LNCAP (cell line): ENCODE results near the gene TMEM239.

Experiments
- TF ChIP-seq, protein P1 (sequence below): fragments of 450-650 bp; IDR thresholded peaks from 2 replicates; pipeline ENCODE4 v1.5.1; 2017; ENCODE audit warnings: mild to moderate bottlenecking

TMEM239 gene

DNA sequence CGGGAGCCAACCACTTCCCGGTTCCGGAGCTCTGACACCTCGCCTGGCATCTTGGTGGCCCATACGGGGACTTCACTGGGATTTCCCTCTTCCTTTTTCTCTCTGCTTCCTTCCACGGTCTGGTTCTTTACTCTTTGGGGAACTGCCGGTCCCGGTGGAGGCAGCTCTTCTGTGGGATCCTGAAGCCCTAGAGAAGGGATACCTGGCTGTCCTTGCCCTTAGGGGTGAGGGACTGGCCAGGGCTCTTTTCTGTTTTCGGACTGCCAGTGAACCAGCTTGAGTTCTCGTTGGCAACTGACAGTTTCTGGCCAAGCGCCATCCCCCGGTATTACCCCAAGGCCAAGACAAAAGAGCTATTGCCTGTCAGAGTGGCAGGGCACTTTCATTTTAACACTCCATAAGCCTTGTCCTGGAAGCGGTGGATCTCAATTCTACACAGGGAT lies 14.9 kb upstream of the TMEM239 start:
- TF ChIP-seq, protein P1, sequence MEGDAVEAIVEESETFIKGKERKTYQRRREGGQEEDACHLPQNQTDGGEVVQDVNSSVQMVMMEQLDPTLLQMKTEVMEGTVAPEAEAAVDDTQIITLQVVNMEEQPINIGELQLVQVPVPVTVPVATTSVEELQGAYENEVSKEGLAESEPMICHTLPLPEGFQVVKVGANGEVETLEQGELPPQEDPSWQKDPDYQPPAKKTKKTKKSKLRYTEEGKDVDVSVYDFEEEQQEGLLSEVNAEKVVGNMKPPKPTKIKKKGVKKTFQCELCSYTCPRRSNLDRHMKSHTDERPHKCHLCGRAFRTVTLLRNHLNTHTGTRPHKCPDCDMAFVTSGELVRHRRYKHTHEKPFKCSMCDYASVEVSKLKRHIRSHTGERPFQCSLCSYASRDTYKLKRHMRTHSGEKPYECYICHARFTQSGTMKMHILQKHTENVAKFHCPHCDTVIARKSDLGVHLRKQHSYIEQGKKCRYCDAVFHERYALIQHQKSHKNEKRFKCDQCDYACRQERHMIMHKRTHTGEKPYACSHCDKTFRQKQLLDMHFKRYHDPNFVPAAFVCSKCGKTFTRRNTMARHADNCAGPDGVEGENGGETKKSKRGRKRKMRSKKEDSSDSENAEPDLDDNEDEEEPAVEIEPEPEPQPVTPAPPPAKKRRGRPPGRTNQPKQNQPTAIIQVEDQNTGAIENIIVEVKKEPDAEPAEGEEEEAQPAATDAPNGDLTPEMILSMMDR, result no peak

DNA sequence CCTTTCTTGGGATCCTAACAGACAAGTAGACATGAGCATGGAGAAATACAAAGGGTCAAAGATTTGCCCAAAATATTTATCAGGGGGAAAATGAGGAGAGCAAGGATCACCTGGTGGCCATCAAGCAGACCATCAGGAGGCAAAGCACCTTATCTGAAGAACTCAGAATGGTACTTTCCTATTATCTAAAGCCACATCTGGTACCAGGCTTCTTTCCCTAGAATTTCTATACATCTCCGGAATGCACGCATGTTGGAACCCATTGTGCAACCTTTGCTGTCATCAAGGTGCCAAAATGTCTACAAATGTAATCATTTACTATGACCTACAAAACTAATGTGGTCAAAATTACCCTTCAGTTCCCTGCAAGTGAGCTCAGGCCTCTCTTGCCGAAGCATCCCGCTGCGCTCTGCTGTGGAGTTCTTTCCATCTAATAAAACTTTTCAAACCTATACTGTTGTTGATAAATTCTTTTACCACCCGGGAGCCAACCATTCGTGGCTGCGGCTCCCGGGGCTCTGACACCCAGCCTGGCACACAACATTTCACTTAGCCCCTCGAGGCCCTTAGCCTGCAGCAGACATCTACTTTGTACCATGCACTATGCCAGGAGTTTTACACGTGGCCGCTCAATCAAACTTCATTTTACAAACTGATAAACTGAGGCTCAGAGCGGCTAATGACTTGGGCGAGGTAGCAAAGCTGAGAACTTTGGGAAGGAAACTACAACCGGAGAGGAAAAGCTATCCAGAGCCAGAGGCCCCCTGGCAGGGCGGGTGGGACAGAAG lies 11.9 kb upstream of the TMEM239 start:
- TF ChIP-seq, protein P1, result no peak

DNA sequence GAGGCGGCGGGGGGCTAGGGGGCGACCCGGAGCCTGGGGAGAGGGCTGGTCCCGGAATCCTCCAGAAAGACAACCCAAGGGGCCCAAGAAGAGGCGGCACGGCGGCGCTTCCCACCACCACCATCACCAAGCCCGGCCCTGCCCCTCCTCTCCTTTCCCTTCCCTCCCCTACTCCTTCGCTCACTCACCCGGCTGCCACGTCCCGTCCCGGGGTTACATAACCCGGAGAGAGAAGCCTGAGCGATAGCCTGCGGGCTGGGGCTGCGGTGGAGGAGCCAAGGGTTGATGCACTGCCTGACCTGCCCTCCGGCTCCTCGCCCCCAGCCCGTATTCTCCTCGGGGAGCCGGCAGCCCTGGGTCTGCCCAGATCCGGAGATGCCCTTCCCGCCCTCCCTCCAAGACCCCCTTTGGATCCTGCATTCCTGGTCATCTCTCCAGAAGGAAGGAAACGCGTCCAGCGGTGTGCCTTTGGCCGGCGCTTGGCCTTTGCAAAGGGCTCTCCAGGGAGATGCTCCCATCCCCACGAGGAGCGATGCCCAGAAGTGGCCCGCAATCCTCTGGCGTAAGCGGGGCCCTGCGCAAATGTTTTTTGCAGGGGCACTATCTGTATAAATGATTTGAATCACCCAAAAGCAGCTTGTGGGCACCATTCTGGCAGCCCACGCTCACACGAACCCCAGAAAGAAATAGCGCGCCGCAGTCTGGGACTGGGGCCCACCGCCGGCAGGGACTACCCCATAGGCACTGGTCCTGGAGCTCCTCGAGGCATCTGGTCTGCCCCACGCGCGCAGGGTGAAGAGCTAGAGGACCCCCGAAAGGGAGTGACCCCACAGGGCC lies 11.1 kb upstream of the TMEM239 start:
- TF ChIP-seq, protein P1, result no peak

DNA sequence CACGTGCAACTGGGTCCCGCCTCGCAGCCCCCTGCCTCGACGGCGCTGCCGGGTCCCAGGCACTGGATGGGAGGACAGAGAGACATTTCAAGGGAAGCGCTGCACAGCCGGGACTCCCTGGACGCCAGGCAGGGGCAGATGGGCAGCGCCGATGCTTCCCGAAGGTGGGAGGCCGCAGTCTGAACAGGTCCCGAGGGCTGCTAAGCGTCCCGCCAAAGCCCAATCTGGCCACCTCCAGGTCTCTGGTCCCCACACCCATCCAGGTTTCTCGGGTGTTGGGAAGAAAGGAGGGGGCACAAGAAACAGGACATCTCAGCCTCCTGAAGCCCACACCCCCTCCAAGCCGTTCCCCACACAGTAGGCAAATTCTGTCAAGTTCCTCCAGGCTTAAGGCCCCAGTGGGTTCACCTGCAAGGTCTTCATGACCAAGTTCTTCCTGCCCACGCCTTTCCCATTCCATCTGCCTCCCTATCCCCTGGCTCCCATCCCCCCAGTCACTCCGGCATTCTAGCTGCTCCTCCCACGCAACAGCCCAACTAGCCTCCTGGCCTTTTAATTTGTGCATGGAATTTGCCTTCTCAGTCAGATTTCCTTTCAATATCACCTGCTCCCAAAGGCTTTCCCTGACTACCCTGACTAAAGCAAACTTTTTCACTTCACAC lies 10.3 kb upstream of the TMEM239 start:
- TF ChIP-seq, protein P1, result no peak

DNA sequence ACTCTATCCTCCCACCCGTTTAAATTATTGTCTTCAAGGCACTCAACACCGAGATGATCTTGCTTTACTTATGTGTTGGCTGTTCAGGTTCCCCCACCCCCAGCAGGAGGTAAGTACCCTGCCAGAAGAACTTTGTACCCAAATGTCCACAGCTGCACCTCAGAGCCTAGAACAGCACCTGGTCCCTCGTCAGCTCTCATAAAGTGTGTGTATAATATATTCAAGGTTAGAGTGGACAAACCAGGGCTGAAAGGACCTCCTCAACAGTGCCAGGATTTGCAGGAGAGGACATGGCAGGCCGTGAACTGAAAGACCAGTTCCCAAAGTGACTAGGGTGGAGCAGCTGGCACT lies 9.8 kb upstream of the TMEM239 start:
- TF ChIP-seq, protein P1, result no peak

DNA sequence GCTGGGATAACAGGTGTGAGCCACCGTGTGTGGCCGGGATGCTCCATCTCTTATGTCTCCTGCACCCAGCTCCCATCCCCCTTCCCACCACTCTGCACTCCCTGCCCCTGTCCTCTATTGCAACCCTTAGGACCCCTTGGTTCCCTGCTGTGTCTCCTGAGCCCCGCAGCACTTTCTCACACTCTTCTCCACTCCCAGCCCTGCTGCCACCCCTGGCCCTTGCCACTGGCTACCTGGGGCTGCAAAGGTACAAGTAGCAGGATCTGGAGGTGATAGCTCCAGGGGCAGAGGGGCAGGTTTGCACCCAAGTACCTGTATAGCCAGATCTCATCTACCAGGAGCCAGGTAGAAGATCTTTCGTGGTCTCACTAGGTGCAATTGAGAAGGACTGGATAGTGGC lies 9.1 kb upstream of the TMEM239 start:
- TF ChIP-seq, protein P1, result no peak

DNA sequence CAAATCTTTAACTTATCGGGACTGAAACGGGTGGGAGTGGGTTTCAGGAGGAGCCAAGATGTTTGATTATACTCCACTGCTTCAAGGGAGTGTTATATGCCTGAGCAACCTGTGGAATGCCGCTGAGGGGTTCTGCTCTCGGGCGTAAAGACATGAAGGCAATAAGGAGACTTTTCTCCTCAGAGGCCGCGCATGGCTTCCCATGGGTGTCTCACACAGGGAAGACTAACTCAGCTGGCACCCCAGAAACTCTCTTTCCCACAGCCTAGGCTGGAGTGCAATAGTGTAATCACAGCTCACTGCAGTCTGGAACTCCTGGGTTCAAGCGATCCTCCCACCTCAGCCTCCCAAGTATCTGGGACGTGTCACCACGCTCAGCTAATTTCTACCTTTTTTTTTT lies 6.5 kb upstream of the TMEM239 start:
- TF ChIP-seq, protein P1, result no peak
